ENCODE data around the gene OR2T35.
"Not testable (repeated sequence)": the region's sequence is repeated elsewhere in the genome, so short reads cannot be mapped to it uniquely, and the experiment has no call there.

- not testable (repeated sequence) for TF ChIP-seq CTCF (IDR thresholded peaks at IDR 0.05; ENCODE audit: low read length); EZH2 (IDR thresholded peaks at IDR 0.05; ENCODE audit: borderline replicate concordance, low read length)
These were observed 11.7 kb upstream of the OR2T35 start for GRCh38 chr1:248656797-248657196.

Measured in OCI-LY1 (cell line).